Activated CD4-positive, alpha-beta T cell treated with anti-CD3 and anti-CD28 coated beads for 36 hours (primary cell): ENCODE data around the gene PPP2R3A. TPM values are rescaled to one million over a fixed set of nuclear protein-coding genes. Genes with fewer than 3 reads are reported as not detected.

Experiments used
- ATAC-seq: fragments of 200-7000 bp; cut with Tn5 transposase; one replicate; pipeline ENCODE4 v1.10.0; 2021; ENCODE audit warnings: mild to moderate bottlenecking, moderate library complexity
- CTCF ChIA-PET: fragments of 350-600 bp; sonication (Branson Sonifier 250); formaldehyde crosslinking; loops from one replicate; lab custom pipeline; 2021; ENCODE audit warnings: antibody characterized with exemption; lab: Charles Lee
- POLR2A ChIA-PET: fragments of 350-600 bp; sonication (Branson Sonifier 250); formaldehyde crosslinking; loops from one replicate; lab custom pipeline; 2021; ENCODE audit warnings: antibody characterized with exemption, inconsistent platforms; lab: Charles Lee
- DNase-seq: peaks from one replicate; pipeline ENCODE4 v3.0.0-alpha.2; 2020
- H3K27ac Mint-ChIP-seq: one replicate; pipeline ENCODE4 v1.8.0; 2021; ENCODE audit warnings: mixed read lengths
- H3K27me3 Mint-ChIP-seq: one replicate; pipeline ENCODE4 v1.8.0; 2021; ENCODE audit warnings: mixed read lengths
- H3K36me3 Mint-ChIP-seq: one replicate; pipeline ENCODE4 v1.8.0; 2021; ENCODE audit warnings: low read depth, mixed read lengths
- H3K4me1 Mint-ChIP-seq: one replicate; pipeline ENCODE4 v1.8.0; 2021; ENCODE audit warnings: mixed read lengths
- H3K4me3 Mint-ChIP-seq: one replicate; pipeline ENCODE4 v1.8.0; 2021; ENCODE audit warnings: mild to moderate bottlenecking, moderate library complexity, mixed read lengths
- H3K9me3 Mint-ChIP-seq: one replicate; pipeline ENCODE4 v1.8.0; 2021; ENCODE audit warnings: low read depth, mixed read lengths
- intact Hi-C, 2 experiments: fragments of 100-400 bp; cut with DNase I in 1 of 2; cut with micrococcal nuclease in 1 of 2; formaldehyde crosslinking; loops; one replicate each; pipeline versions ENCODE4 v1.14.2 to v1.15.1; 2022 to 2024; cut with DNase I, micrococcal nuclease
- total RNA-seq, 2 experiments: library from RNA; stranded (reverse); gene quantifications; one replicate each; pipeline ENCODE4 v1.2.3, GENCODE V29; 2021

Gene PPP2R3A
- total RNA-seq, 2 experiments from 2014 or later, result 0.18 to 0.51 TPM

GRCh38 chr3:136196401-136197158 lies 231.1 kb downstream of the PPP2R3A start:
- ATAC-seq, result peak; percentile 82
- Mint-ChIP-seq H3K4me1 (peaks cover 25% of the 10 kb centered on the region), H3K9me3 (no peaks in the 10 kb centered on the region), H3K36me3 (peaks cover 36% of the 10 kb centered on the region), H3K4me3 (peak overlapping the region; percentile 100), H3K27me3 (no peaks in the 10 kb centered on the region), H3K27ac (peak overlapping the region; percentile 98)
- CTCF ChIA-PET, result interaction anchor here (0.7 to 1.1 kb wide), 7 partner anchors 27 to 557 kb away, joined by 3 to 4 read pairs (median 3); partner anchors contain the start of gene STAG1
- intact Hi-C loops, result loop anchor here (1.0 to 10.0 kb wide), 10 partner anchors 54 to 1978 kb away; partner anchors contain the start of genes PCCB (in 2 of the 2), CEP63 (in 1 of the 2), DBR1 (in 1 of the 2) and NCK1 (in 1 of the 2)
- POLR2A ChIA-PET, result interaction anchor here (0.5 to 2.3 kb wide), 10 partner anchors 9 to 1255 kb away, joined by 3 to 24 read pairs (median 4); partner anchors contain the start of gene STAG1
- peak; percentile 100 for DNase-seq

- ATAC-seq, result no peak
- peak overlapping the region; percentile 98 for H3K27ac Mint-ChIP-seq
These were observed 231.7 kb downstream of the PPP2R3A start for GRCh38 chr3:136197159-136197793.

More at GRCh38 chr3:136197159-136197793, 231.7 kb downstream of the PPP2R3A start:
- peaks cover 30% of the 10 kb centered on the region for H3K36me3 Mint-ChIP-seq
- intact Hi-C loops, result loop anchor here (2.0 to 10.0 kb wide), 6 partner anchors 54 to 1978 kb away; partner anchors contain the start of genes CEP63 (in 1 of the 2), DBR1 (in 1 of the 2) and PPP2R3A (in 1 of the 2)
- H3K4me1 Mint-ChIP-seq, result peaks cover 18% of the 10 kb centered on the region
- DNase-seq, result no peak
- H3K9me3 Mint-ChIP-seq, result no peaks in the 10 kb centered on the region
- no peaks in the 10 kb centered on the region for H3K27me3 Mint-ChIP-seq
- POLR2A ChIA-PET, result interaction anchor here (0.6 to 2.3 kb wide), 5 partner anchors 14 to 555 kb away, joined by 3 to 24 read pairs (median 6); partner anchors contain the start of gene STAG1
- H3K4me3 Mint-ChIP-seq, result peak overlapping the region; percentile 100
- CTCF ChIA-PET, result interaction anchor here (0.8 to 1.2 kb wide), 6 partner anchors 11 to 816 kb away, joined by 3 to 4 read pairs (median 4); partner anchors contain the start of gene STAG1

Other genes with a start within 250 kb of the PPP2R3A start
- 10 to 100 TPM; 39.5 to 48.3 TPM for gene MSL2, start 230.6 kb downstream of the PPP2R3A start, total RNA-seq